Esophagus muscularis mucosa (tissue), 4 donors: ENCODE data around the gene GLI3. TPM values are rescaled to one million over a fixed set of nuclear protein-coding genes. Genes with fewer than 3 reads are reported as not detected.

ENCODE experiments used
- DNase-seq: peaks from one replicate; pipeline ENCODE4 v3.0.0-alpha.2; 2017; ENCODE audit errors: extremely low spot score
- H3K27ac ChIP-seq, 4 donors: fragments of 200-600 bp; sonication (generic); replicated peaks in 1 of 4; 1 replicate in 3 of 4; 2 replicates in 1 of 4; pipeline ENCODE4 v1.5.1; 2016 to 2019; ENCODE audit warnings: mild to moderate bottlenecking in 1 of 4
- H3K27me3 ChIP-seq, 4 donors: fragments of 200-600 bp; sonication (generic); one replicate each; pipeline versions ENCODE4 v1.5.1 to v1.6.0; 2016 to 2019
- H3K36me3 ChIP-seq, 4 donors: fragments of 200-600 bp; sonication (generic); one replicate each; pipeline ENCODE4 v1.5.1; 2016 to 2019
- H3K4me1 ChIP-seq, 4 donors: fragments of 200-600 bp; sonication (generic); one replicate each; pipeline ENCODE4 v1.5.1; 2016 to 2019
- H3K4me3 ChIP-seq, 4 donors: fragments of 200-600 bp; sonication (generic); 1 replicate in 2 of 4; 2 replicates in 2 of 4; pipeline ENCODE4 v1.5.1; 2016 to 2019; ENCODE audit warnings: mild to moderate bottlenecking in 4 of 4, moderate library complexity in 1 of 4
- H3K9me3 ChIP-seq, 4 donors: fragments of 200-600 bp; sonication (generic); 1 replicate in 3 of 4; 2 replicates in 1 of 4; pipeline ENCODE4 v1.5.1; 2016 to 2019
- CTCF ChIP-seq, 3 experiments: fragments of 200-600 bp in 2 of 3; fragments of 450-650 bp in 1 of 3; sonication (generic) in 2 of 3; IDR thresholded peaks; one replicate each; pipeline ENCODE4 v1.5.1; 2017 to 2019; ENCODE audit warnings: antibody characterized with exemption in 3 of 3, mild to moderate bottlenecking in 2 of 3, moderate library complexity in 1 of 3
- EP300 ChIP-seq: sonication (generic); formaldehyde crosslinking; IDR thresholded peaks from one replicate; pipeline ENCODE4 v1.6.1; 2017; ENCODE audit warnings: antibody characterized with exemption
- POLR2A ChIP-seq: fragments of 450-650 bp; IDR thresholded peaks from one replicate; pipeline ENCODE4 v1.6.1; 2017; ENCODE audit warnings: antibody characterized with exemption, moderate library complexity, mild to moderate bottlenecking, low read depth
- POLR2AphosphoS5 ChIP-seq, 2 donors: sonication (generic); formaldehyde crosslinking; IDR thresholded peaks; one replicate each; pipeline ENCODE4 v1.6.1; 2017; ENCODE audit warnings: antibody characterized with exemption in 2 of 2
- WGBS: methylation state at CpG from one replicate; pipeline ENCODE4 v1.1.5; 2018; 5-methylcytosine and 5-hydroxymethylcytosine counted together
- intact Hi-C: fragments of 100-400 bp; cut with DNase I; formaldehyde crosslinking; loops from one replicate; pipeline ENCODE4 v1.15.1; 2023
- total RNA-seq, 4 donors: library from RNA; depleted of rRNA; stranded (reverse); fragments of >200 nt; gene quantifications; one replicate each; pipeline versions ENCODE4 v1.1.0 to v1.2.1, GENCODE V29; 2016

Gene GLI3
- total RNA-seq, 4 donors from 2014 or later = 11.7 to 17.8 (median 13.3) TPM

GRCh38 chr7:41994036-41994745, 242.8 kb downstream of the GLI3 start:
- H3K9me3 ChIP-seq = no peaks in the 10 kb centered on the region
- H3K27me3 ChIP-seq = no peaks in the 10 kb centered on the region
- TF ChIP-seq POLR2A = no peak
- TF ChIP-seq CTCF (IDR thresholded peaks at IDR 0.05) = no peak
- no peak for TF ChIP-seq EP300
- no peak for TF ChIP-seq POLR2AphosphoS5 (IDR thresholded peaks at IDR 0.05)
- no peak for DNase-seq
- no peak overlapping the region for H3K4me3 ChIP-seq
- intact Hi-C loops = no loop called here
- peaks cover 0 to 65% (median 55%) of the 10 kb centered on the region in 4 donors for H3K4me1 ChIP-seq
- H3K36me3 ChIP-seq = peaks cover 0 to 2% (median 0%) of the 10 kb centered on the region in 4 donors
- WGBS = 71% methylated on average over 3 of the region's 3 CpGs
- H3K27ac ChIP-seq = no peak overlapping the region

DNA sequence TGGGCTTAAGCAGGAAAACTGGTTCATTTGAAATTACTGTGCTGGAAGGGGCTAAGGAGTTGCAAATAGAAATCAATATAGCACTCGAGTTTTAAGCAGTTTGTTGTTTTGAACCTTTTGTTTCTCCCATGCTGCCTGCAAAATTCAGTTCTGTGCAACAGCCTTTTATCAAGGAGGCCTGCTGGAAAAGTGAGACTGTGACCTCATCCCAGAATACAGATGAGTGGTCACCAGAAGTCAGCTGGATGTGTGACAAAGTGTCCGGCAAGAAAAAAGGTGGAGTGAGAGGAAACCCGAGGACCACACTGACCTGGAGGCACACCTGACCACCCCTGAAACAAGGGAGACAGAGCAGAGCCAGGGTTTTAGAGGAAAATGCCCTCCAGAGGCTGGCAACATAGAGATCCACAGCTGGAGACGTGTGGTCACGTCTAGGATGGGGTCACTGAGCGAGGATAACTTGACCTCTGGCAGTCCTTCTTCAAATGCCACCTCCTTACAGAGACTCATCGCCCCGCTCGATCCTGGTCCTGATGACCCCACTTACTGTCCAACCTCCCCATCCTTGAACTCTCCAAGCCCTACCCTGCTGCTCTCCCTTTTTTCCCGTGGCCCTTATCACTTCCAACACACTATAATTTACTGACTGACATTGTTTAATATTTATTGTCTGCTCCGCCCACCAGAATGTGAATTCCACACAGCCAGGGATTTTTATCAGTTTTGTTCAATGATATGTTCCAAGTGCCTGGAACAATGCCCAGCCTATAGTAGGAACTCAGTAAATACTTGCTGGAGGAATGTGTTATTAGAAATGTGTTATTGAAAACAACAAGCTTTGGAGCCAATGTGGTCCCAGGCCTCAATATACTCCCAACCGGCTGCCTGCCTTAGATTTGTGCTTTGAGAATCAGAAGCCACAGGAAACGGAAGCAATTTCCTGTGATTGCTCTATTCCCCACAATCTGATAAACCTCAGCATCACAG, 243.8 kb downstream of the GLI3 start:
- no peak for DNase-seq
- peak overlapping the region in 1 of 4 donors; percentile 12 for H3K27ac ChIP-seq
- H3K27me3 ChIP-seq = no peaks in the 10 kb centered on the region
- peaks cover 0 to 65% (median 55%) of the 10 kb centered on the region in 4 donors for H3K4me1 ChIP-seq
- H3K9me3 ChIP-seq = no peaks in the 10 kb centered on the region
- TF ChIP-seq POLR2A = no peak
- no peak for TF ChIP-seq EP300
- no peak for TF ChIP-seq POLR2AphosphoS5 (IDR thresholded peaks at IDR 0.05)
- TF ChIP-seq CTCF (IDR thresholded peaks at IDR 0.05) = no peak
- H3K36me3 ChIP-seq = no peaks in the 10 kb centered on the region
- no peak overlapping the region for H3K4me3 ChIP-seq
- whole genome bisulfite sequencing = 71% methylated on average over 13 of the region's 13 CpGs
- intact Hi-C loops = no loop called here

DNA sequence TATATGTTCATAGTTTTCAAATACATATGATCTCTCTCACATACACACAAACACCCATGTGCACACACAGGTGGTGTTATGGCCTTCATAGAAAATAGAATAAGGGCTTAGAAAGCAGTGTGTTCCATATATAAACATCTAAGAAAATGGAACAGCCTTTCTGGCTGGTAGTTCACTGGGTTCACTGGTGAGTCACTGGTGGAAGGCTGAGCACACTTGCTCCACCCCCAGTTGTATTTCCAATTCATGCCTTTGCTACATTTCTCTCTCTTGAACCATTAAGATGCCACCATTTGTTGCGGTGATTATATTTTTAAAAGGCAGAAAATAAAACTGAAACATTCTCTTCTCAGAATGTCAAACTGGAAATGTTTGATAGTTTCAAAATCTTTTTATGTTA, 252.1 kb downstream of the GLI3 start:
- TF ChIP-seq POLR2A (no peak), POLR2AphosphoS5 (IDR thresholded peaks at IDR 0.05) (no peak), CTCF (IDR thresholded peaks at IDR 0.05) (no peak), EP300 (no peak)
- intact Hi-C loops = no loop called here
- Histone ChIP-seq H3K4me1 (peaks cover 5 to 27% (median 23%) of the 10 kb centered on the region in 4 donors), H3K36me3 (no peaks in the 10 kb centered on the region), H3K27me3 (no peaks in the 10 kb centered on the region), H3K9me3 (no peaks in the 10 kb centered on the region), H3K4me3 (no peak overlapping the region), H3K27ac (no peak overlapping the region)
- WGBS = 91% methylated on average over 1 of the region's 1 CpG
- DNase-seq = no peak

GRCh38 chr7:41981046-41982040, 255.7 kb downstream of the GLI3 start:
- H3K4me1 ChIP-seq = peaks cover 16 to 59% (median 49%) of the 10 kb centered on the region in 4 donors

More at GRCh38 chr7:41981046-41982040, 255.7 kb downstream of the GLI3 start:
- DNase-seq = no peak
- no peak for TF ChIP-seq CTCF (IDR thresholded peaks at IDR 0.05)
- no peak for TF ChIP-seq POLR2A
- no peak for TF ChIP-seq EP300
- no peak for TF ChIP-seq POLR2AphosphoS5 (IDR thresholded peaks at IDR 0.05)
- H3K4me3 ChIP-seq = no peak overlapping the region
- no peaks in the 10 kb centered on the region for H3K27me3 ChIP-seq
- peak overlapping the region in 2 of 4 donors; percentile 1 to 28 for H3K27ac ChIP-seq
- H3K9me3 ChIP-seq = no peaks in the 10 kb centered on the region
- H3K36me3 ChIP-seq = peaks cover 0 to 8% (median 3%) of the 10 kb centered on the region in 4 donors
- WGBS = 74% methylated on average over 12 of the region's 12 CpGs
- intact Hi-C loops = no loop called here
